Neural progenitor cell (in vitro differentiated cells): Measurements from ENCODE around the gene PPM1F.

ENCODE experiments used
- CTCF ChIP-seq: fragments of 200-600 bp; sonication (generic); IDR thresholded peaks from 2 replicates; pipeline ENCODE4 v1.5.1; 2017; ENCODE audit warnings: antibody characterized with exemption, mild to moderate bottlenecking
- EZH2 ChIP-seq: fragments of 200-600 bp; sonication (generic); IDR thresholded peaks from 2 replicates; pipeline ENCODE4 v1.6.1; 2017; ENCODE audit warnings: antibody characterized with exemption, mild to moderate bottlenecking, moderate library complexity
- EZH2phosphoT487 ChIP-seq: fragments of 200-600 bp; sonication (generic); IDR thresholded peaks from 2 replicates; pipeline ENCODE4 v1.6.1; 2017; ENCODE audit warnings: antibody characterized with exemption

DNA sequence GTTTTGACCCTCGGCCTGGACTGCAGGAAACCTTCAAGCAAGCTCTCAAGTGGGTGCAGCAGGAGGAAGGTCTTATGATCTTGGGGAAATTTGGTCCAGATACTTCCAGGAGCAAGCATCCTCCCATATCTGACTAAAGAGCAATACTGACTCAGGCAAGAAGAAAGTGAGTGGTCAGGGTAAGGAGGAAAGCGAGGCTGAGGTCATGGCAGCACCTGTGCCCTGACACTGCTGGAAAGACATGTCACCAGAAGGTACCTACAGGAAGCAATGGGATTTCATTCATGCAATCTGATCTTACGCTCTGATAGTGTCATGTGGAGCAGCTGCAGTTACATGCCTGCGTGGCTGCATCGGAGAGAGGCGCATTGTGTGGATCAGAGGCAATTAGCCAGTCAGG lies 36.4 kb upstream of the PPM1F start:
- TF ChIP-seq CTCF (no peak), EZH2phosphoT487 (no peak), EZH2 (no peak)
